Epidermal melanocyte (primary cell): Measurements from ENCODE around the gene SVIL.
"Not testable (repeated sequence)": the region's sequence is repeated elsewhere in the genome, so short reads cannot be mapped to it uniquely, and the experiment has no call there.

Source experiments
- DNase-seq: peaks from one replicate; pipeline ENCODE4 v3.0.0; 2011; ENCODE audit warnings: low spot score; ENCODE audit not compliant: insufficient read length

Gene SVIL

DNA sequence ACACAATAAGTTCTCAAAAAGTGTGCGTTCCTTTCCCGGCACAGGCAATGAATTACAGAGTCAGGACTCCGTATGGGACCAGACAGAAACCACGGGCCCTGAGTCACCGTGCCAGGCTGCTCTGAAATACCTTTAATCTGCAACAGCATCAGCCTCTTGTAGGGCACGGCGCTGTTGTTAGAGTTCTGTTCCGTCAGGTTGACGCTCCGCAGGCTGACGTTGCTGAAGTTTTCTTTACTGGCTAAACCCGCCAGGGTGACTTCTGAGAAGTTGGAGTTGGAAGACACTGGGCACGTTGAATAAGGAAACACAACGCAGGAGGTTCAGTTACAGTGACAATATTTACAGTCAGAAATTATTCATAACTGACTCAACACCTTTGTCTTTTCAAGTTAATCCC, 146.3 kb downstream of the SVIL start:
- not testable (repeated sequence) for DNase-seq

- DNase-seq: not testable (repeated sequence)
Measured at GRCh38 chr10:29487884-29488266, 146.9 kb downstream of the SVIL start.

DNA sequence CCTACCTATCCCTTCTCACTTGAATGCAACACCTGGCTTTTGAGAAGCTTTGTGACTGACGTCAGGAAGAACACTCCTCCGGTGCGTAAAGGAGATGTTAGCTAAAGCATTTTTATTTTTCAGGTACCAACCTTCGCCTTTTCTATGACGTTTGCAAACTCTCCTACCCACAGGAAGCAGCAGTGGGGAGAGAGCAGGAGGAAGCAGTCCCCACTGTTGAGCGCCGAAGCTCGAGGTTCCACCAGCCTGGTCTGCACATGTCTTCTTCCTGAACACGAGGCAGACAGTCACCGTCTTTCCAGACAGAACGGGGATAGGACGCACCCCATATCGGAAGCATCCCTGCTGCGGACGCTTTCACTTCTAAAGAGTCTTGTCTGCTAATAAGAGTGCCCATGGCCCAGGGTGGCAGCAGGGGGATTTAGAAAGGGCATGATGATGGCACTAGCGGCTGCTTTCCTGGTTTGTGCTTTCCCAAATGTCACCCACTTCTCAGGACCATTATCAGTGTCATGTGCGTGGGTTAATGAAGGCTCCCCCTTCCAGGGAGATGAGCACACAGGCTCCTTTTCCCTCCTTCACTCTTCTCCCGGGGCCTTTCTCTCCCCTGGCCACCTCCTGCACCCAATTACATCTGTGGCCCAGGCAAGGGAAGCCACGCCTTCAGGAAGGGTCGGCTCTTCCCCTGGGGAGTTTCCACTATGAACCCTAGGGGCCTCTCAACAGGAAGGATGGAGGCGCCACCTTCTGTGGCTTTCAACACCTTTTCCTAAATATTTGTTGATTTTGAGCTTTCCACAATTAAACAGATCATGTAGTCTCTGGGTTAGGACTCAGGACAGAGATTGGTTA, 147.5 kb downstream of the SVIL start:
- DNase-seq: not testable (repeated sequence)

DNA sequence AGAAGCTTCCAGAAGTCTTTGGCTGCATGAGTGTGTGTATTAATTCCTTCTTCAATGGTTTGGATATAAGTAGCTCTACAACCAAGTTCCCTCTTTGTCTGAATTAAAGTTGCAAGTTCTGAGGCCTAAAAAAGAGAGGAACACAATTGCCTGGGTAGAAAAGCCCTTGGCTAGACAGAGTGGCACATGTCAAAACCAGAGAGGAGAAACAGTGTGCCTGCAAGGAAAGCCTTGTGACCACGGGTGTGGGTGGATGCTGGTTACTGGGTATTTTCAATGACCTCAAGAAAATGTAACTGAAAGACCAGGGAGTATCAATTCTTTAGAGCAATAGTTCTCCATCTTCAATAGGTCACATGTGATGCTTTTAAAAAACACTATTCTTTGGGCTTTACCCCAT, 148.3 kb downstream of the SVIL start:
- DNase-seq: no peak

- DNase-seq: not testable (repeated sequence)
Measured at GRCh38 chr10:29484677-29485076, 150.1 kb downstream of the SVIL start.

- DNase-seq: no peak
Measured at GRCh38 chr10:29482591-29483431, 152.0 kb downstream of the SVIL start.

DNA sequence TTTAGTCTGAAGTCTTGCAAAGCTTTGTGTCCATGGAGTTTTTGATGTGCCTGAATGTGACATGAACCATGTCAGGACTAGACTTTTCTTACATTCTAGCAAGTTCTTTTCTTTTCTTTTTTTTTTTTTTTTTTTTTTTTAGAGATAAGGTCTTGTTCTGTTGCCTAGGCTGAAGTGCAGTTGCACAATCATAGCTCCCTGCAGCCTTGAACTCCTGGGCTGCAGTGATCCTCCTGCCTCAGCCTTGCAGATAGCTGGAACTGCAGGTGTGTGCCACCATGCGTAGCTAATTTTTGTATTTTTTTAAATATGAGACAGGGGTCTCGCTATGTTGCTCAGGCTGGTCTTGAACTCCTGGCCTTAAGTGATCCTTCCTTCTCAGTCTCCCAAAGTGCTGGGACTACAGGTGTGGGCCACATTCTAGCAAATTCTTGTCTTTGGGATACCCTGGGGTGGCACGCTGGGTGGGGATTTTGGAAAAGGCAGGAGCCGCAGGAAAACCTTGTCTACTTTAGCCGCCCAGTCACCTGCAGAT, 152.8 kb downstream of the SVIL start:
- DNase-seq: no peak

GRCh38 chr10:29479981-29480954, 154.5 kb downstream of the SVIL start:
- DNase-seq: no peak

- no peak for DNase-seq
Measured at GRCh38 chr10:29479081-29479925, 155.5 kb downstream of the SVIL start.

DNA sequence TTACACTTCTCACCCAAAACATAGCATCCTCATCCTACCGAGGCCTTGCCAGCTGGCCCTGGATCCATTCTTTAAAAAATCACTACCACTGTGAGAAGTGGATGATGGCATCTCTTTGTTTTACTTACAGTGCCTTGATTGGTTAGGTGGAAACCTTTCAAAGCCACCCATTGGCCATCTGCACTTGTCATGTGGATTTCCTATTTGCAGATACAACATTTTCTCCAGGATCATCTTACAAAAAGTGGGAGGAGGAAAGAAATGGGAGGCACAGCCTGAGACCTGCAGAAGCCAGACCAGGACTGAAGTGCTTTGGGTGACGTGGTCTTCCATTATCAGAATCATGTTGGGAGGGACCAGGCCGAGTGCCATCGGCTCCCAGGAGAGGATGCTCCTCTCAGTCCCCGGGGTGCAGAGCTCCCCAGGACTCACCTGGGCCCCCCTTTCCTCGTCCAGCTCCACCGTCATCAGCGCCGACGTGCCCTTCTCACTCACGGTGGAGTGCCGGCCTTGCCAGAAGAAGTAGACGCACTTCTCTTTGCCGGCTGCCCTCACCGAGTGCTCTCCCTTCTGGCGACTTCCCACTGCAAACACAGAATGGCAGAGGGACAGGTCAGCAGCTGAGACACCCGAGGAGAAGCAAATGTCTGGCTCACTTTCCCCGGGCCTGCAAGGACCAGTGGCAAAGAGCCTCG, 161.2 kb downstream of the SVIL start:
- no peak for DNase-seq

GRCh38 chr10:29473087-29473356, 161.7 kb downstream of the SVIL start:
- no peak for DNase-seq

DNA sequence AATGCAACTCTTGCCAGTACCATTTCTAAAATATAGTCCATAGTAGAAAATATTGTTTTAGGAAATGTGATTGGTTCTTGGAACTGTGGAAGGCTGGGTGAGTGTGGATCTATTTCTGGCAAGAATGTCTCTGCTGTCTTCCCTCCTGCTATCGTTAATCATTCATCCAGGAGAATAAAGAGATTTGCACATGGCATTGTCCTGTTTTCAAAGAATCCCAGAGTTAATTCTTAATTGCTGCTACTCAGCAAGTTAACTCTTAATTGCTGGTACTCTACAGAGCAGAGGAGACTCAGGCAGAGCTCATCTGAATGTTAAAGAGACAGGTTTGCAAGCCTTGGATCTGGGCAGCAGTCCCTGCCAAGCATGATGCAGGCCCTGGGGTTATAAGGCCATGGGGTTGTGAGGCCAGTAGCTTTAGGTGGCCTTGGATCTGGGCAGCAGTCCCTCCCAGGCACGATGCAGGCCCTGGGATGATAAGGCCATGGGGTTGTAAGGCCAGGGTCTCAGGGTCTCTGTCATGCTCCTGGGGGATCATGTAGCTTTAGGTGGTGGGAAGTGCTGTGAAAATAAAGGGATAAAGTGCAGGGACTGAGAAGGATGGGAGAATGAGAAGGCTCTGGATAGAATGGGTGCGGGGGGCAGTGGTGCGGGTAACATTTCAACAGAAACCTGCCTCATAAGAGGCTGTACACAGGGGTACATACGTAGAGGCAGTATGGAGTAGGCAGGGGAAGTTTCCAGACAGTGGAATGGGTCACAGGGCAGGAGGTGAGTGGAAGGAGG, 162.3 kb downstream of the SVIL start:
- no peak for DNase-seq

- DNase-seq: peak; percentile 50
Measured at GRCh38 chr10:29471544-29471859, 163.3 kb downstream of the SVIL start.

DNA sequence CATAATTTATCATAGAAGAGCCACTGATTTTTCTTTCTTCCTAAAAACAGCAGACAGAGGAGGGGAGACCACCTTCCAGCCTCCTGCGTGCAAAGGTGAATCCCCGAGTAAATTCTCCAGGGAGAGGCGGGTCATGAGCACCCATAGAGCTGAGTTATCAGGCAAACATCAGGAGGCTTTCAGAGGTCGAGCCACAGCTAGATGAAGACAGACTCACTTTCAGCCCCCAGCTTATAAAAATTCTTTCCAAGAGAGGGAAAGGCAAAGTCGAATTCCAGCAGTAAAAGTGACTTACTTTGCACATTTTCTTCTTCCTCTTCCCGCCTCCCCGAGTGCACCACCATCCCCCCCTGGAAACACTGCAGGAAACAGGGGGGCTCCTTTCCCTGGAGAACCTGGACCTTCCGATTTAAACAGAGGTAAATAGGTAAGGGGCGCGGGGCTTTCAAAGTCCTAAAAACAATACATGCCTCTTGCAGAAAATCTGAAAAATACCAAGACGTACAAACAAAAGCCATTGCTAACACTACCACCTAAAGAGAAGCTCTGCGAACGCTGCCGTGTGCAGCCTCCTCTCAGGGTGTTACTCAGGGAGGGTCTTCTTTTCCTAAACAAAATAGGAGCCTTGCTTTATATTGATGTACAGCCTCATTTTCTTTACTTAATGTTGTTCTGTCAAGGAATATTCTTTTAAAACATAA, 163.8 kb downstream of the SVIL start:
- no peak for DNase-seq

DNA sequence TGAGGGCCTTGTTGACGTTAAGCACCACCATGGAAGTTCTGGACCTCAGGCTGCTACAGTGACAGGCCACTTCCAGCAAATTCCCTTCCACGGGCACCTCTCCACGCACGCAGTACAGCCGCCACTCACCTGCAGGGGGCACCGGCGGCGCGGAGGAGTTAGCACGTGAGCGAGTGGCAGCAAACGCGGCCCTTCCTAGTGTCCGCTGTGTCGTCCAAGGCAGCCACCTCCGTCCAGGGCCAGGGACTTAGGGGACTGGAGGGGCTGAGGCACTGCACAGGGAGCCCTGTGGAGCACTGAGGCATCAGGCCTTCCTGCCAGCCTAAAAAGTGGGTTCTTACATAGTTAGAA, 164.4 kb downstream of the SVIL start:
- no peak for DNase-seq

GRCh38 chr10:29469481-29470354, 165.1 kb downstream of the SVIL start:
- DNase-seq: no peak

DNA sequence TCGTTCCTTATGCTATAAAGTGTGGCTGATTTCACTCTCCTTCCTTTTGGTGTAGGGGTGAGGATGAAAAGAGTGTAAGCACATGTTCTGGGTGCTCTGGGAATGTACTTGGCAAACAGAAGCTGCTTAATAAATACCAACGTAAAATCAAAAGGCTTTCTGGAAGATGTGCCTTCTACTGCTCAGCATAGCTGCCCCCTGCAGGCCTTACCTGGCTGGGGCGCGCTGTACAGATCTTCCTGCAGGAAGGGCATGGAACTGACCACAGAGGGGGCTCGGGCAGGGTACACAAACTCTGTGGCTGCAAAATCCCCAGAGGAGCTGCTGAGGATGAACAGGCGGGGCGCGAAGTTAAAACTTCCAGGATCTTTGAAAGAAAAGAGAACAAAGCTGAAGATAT, 169.4 kb downstream of the SVIL start:
- no peak for DNase-seq
